Testis (tissue), 3 donors: ENCODE data around the gene CDRT4. TPM values are rescaled to one million over a fixed set of nuclear protein-coding genes. Genes with fewer than 3 reads are reported as not detected.

ENCODE experiments used
- DNase-seq: peaks from one replicate; pipeline ENCODE4 v3.0.0-alpha.2; 2019
- H3K27ac ChIP-seq, 2 donors: fragments of 200-600 bp; sonication (generic); one replicate each; pipeline ENCODE4 v1.5.1; 2019
- H3K27me3 ChIP-seq: fragments of 200-600 bp; sonication (generic); one replicate; pipeline ENCODE4 v1.5.1; 2019
- H3K36me3 ChIP-seq: fragments of 200-600 bp; sonication (generic); one replicate; pipeline ENCODE4 v1.5.1; 2017; ENCODE audit warnings: low read depth; ENCODE audit errors: missing control alignments
- H3K4me1 ChIP-seq: fragments of 200-600 bp; sonication (generic); one replicate; pipeline ENCODE4 v1.5.1; 2019
- H3K4me3 ChIP-seq, 2 donors: fragments of 200-600 bp; sonication (generic); one replicate each; pipeline ENCODE4 v1.5.1; 2017 to 2019
- H3K9me3 ChIP-seq: fragments of 200-600 bp; sonication (generic); one replicate; pipeline ENCODE4 v1.5.1; 2017
- POLR2A ChIP-seq: fragments of 450-650 bp; IDR thresholded peaks from one replicate; pipeline ENCODE4 v1.6.1; 2017; ENCODE audit warnings: antibody characterized with exemption, mild to moderate bottlenecking, moderate library complexity
- WGBS, 2 donors: methylation state at CpG; one replicate each; pipeline ENCODE4 v1.1.5; 2018; 5-methylcytosine and 5-hydroxymethylcytosine counted together
- intact Hi-C: fragments of 100-400 bp; cut with DNase I; formaldehyde crosslinking; loops from one replicate; pipeline ENCODE4 v1.15.1; 2023; ENCODE audit warnings: low total_unique reads
- polyA plus RNA-seq: library from polyadenylated mRNA; stranded (reverse); fragments of 350-450 nt; fragmentation: Illumina TruSeq; extraction: RNeasy Lipid Tissue Mini Kit (QIAGEN cat#74804); gene quantifications from one replicate; pipeline ENCODE4 v1.2.3, GENCODE V29; 2014; ENCODE audit warnings: low read depth, low replicate concordance; ENCODE audit not compliant: insufficient read depth
- total RNA-seq, 2 donors: library from RNA; depleted of rRNA; stranded (reverse); fragments of >200 nt; gene quantifications; one replicate each; pipeline ENCODE4 v1.2.3, GENCODE V29; 2016
- TF ChIP-seq, protein P1 (sequence below), 3 experiments: fragments of 450-650 bp in 2 of 3; fragments of 200-600 bp in 1 of 3; sonication (generic) in 1 of 3; IDR thresholded peaks; one replicate each; pipeline ENCODE4 v1.5.1; 2016 to 2019; ENCODE audit warnings: antibody characterized with exemption in 3 of 3, mild to moderate bottlenecking in 2 of 3, moderate library complexity in 1 of 3

CDRT4 gene
- total and polyA plus RNA-seq, 3 donors from 2014 or later, result 11.7 to 30.2 (median 28.3) TPM

DNA sequence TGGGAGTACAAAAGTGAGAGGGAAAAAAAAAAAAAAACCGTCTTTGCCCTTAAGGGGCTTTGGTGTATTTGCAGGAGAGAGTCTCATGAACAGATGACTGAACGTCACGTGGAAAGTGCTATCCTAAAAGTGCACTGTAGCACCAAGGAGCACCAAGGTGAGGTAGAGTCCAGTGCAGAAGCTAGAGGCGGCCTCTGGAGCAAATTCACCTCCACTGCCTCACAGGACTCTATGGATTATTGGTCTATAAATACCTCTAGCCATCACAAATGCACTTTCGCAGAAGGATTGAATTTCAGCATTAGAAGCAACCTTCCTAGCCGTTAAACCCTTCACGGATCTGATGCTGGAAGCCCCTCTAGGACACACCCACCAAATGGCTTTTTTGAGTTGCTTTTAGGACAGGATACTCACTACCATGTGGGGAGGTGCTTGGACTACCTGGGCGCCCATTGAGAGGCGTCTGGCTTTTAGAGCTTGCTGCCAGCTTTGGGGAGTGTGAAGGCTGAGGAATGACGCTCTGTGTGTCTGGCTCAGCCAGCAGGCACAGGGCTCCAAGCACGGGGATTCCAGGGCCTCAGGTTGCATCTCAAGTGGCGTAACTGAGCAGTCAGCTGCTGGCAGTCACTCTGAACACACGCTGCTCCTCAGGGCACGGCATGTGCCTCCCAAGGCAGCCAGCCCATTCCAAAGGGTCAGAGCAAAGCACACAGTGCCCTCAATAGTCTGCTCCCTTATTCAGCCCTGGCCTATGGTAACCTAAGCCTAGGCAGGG, 52.7 kb downstream of the CDRT4 start:
- Histone ChIP-seq H3K27ac (peak overlapping the region; percentile 6 to 61), H3K4me3 (no peak overlapping the region), H3K36me3 (no peaks in the 10 kb centered on the region), H3K27me3 (no peaks in the 10 kb centered on the region), H3K4me1 (peaks cover 26% of the 10 kb centered on the region), H3K9me3 (no peaks in the 10 kb centered on the region)
- peak; percentile 53 for DNase-seq
- intact Hi-C loops, result no loop called here
- no peak for TF ChIP-seq POLR2A
- TF ChIP-seq, protein P1, sequence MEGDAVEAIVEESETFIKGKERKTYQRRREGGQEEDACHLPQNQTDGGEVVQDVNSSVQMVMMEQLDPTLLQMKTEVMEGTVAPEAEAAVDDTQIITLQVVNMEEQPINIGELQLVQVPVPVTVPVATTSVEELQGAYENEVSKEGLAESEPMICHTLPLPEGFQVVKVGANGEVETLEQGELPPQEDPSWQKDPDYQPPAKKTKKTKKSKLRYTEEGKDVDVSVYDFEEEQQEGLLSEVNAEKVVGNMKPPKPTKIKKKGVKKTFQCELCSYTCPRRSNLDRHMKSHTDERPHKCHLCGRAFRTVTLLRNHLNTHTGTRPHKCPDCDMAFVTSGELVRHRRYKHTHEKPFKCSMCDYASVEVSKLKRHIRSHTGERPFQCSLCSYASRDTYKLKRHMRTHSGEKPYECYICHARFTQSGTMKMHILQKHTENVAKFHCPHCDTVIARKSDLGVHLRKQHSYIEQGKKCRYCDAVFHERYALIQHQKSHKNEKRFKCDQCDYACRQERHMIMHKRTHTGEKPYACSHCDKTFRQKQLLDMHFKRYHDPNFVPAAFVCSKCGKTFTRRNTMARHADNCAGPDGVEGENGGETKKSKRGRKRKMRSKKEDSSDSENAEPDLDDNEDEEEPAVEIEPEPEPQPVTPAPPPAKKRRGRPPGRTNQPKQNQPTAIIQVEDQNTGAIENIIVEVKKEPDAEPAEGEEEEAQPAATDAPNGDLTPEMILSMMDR (IDR thresholded peaks at IDR 0.05), result no peak
- WGBS, 2 donors, result 66 to 67% methylated on average over 14 of the region's 14 CpGs

DNA sequence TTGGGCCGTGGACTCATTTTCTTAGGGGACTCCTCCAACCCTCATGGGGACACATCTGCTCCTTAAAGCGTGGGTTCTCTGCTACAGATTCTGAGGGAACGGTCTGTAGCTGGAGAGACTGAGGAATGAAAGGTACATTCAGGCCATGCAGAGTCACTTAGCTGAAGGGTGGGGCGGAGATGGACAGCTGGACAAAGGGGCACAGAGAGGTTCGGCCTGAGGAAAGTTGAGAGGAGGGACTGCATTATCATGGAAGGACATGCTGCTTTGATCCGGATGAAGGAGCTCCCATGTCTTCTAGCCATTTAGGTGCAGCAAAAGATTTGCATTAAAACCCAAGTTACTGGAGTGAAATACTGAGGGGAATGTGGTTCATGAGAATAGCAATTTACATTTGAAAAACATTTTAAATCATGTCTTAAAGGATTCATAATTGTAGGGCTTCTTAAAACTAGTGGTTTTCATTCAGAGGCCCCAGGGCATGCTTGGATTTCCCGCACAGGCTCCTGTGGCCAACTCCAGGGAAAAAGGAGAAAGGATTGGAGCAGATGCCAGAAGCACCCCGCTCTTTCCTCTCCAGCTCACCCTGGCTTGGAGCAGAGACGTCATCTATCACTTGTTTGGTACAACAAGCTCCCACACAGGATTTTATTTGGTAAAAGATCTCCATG, 54.2 kb downstream of the CDRT4 start:
- peak overlapping the region in 1 of 2 donors; percentile 81 for H3K27ac ChIP-seq
- H3K4me1 ChIP-seq, result peaks cover 26% of the 10 kb centered on the region
- no peaks in the 10 kb centered on the region for H3K9me3 ChIP-seq
- WGBS, 2 donors, result 75% methylated on average over 9 of the region's 9 CpGs
- no peak for DNase-seq
- no peak overlapping the region for H3K4me3 ChIP-seq
- no peaks in the 10 kb centered on the region for H3K27me3 ChIP-seq
- no peaks in the 10 kb centered on the region for H3K36me3 ChIP-seq
- no peak for TF ChIP-seq POLR2A
- TF ChIP-seq, protein P1 (IDR thresholded peaks at IDR 0.05), result no peak
- intact Hi-C loops, result no loop called here

DNA sequence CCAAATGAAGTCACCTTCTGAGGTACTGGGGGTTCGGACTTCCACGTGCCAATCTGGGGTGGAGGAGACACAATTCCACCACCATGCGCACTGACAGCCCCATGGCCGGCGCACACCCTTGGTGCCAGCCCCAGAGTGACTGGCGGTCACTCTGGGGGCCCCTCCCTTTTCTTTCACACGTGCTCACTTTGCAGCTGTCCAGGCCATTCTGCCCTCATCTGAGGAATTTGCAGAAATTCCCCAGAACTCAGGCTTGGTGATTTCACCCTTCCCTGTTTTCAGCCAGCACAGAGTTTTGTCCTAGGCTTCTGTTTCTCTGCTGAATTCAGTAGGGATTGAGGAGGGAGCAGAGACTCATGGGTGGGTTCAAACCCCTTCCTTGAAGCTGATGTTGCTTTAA, 54.8 kb downstream of the CDRT4 start:
- Histone ChIP-seq H3K36me3 (no peaks in the 10 kb centered on the region), H3K27ac (peak overlapping the region; percentile 33 to 81), H3K4me3 (no peak overlapping the region), H3K9me3 (no peaks in the 10 kb centered on the region), H3K4me1 (peaks cover 26% of the 10 kb centered on the region), H3K27me3 (no peaks in the 10 kb centered on the region)
- DNase-seq, result no peak
- 76 to 84% methylated on average over 7 of the region's 7 CpGs for WGBS, 2 donors
- intact Hi-C loops, result no loop called here
- TF ChIP-seq POLR2A, result no peak
- TF ChIP-seq, protein P1 (IDR thresholded peaks at IDR 0.05), result no peak

DNA sequence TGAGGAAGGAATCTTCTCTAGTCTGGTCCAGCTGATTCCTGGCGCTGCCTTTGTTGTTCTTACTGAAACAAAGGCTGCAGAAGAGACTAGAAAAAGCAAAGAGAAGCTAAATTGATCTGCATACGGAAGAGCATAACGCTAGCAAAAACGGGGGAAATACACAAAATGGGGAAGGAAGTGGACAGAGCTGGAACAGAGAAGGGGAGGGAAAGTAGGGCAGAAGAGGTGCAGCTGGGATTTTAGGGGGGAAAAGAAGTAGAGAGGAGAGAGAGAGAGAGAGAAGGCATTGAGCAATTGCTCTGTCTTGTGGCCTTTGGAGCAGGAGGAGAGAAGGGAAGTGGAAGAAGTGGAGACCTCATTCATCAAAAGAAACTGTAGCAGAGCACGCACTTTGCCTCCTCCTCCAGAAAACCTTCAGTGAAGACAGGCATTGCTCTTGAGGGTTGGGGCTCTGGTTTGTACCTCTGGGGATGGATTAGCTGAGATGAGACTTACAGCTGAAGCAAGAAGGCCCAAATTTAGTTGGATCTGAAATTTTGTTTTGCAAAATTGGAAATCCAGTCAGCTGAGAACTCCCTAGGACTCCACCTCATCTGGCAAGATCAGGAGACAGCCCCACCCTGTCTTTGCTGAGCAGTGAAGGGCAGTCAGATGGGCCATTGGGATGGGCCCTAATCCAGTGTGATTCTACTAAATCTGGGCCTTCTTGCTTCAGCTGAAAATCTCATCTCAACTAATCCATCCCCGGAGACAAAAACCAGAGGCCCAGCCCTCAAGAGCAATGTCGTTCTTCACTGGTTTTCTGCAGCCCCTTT, 55.8 kb downstream of the CDRT4 start:
- Histone ChIP-seq H3K36me3 (no peaks in the 10 kb centered on the region), H3K4me1 (peaks cover 26% of the 10 kb centered on the region), H3K27ac (peak overlapping the region; percentile 33 to 81), H3K27me3 (no peaks in the 10 kb centered on the region), H3K9me3 (no peaks in the 10 kb centered on the region), H3K4me3 (no peak overlapping the region)
- 53 to 68% methylated on average over 7 of the region's 7 CpGs for WGBS, 2 donors
- DNase-seq, result peak; percentile 49
- TF ChIP-seq, protein P1 (IDR thresholded peaks at IDR 0.05), result no peak
- TF ChIP-seq POLR2A, result no peak
- intact Hi-C loops, result no loop called here
